Stimulated activated CD8-positive, alpha-beta memory T cell treated with anti-CD3 and anti-CD28 coated beads, Interleukin-12 subunit alpha, Interleukin-12 subunit beta, amount 100 ng/mL, for 1 hour (primary cell): Measurements from ENCODE around the gene NFIC.
"Not testable (repeated sequence)": the region's sequence is repeated elsewhere in the genome, so short reads cannot be mapped to it uniquely, and the experiment has no call there.

Experiments
- DNase-seq: peaks from one replicate; pipeline ENCODE4 v3.0.0-alpha.2; 2020; ENCODE audit warnings: low read depth

Gene NFIC

DNA sequence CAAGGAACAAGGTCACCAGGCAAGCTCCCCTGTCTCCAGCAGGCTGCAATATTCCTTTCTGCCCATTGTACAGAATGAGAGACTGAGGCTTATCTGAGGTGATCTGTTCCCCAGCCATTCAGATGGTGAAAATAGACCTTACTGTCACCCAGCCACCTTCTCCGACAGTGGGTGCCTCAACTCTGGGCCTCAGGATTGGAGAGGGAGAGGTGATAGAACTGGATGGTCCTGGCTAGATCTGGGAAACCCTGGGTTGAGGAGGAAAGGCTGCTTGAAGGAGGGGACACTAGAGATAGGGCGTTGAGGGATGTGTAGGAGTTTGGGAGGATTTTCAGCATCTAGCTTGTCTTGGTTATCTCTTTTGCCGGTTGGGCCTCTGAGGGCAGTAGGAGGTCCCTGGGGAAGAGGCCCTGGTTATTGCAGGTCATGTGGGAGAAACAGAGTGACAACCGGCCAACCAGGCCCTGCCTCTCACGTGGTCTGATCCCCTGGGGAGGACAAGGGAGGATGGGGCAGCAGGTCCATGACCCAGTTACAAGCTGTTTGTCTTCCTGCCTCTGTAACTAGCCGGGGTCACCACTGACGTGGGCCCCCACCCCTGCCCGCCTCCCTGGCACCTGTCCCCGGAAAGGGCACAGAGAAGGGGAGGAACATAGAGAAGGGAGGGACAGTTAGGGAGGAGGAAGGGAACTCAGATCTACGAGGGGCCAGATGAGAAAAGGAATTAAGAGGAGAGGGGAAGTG lies 8.2 kb downstream of the NFIC start:
- DNase-seq = no peak

DNA sequence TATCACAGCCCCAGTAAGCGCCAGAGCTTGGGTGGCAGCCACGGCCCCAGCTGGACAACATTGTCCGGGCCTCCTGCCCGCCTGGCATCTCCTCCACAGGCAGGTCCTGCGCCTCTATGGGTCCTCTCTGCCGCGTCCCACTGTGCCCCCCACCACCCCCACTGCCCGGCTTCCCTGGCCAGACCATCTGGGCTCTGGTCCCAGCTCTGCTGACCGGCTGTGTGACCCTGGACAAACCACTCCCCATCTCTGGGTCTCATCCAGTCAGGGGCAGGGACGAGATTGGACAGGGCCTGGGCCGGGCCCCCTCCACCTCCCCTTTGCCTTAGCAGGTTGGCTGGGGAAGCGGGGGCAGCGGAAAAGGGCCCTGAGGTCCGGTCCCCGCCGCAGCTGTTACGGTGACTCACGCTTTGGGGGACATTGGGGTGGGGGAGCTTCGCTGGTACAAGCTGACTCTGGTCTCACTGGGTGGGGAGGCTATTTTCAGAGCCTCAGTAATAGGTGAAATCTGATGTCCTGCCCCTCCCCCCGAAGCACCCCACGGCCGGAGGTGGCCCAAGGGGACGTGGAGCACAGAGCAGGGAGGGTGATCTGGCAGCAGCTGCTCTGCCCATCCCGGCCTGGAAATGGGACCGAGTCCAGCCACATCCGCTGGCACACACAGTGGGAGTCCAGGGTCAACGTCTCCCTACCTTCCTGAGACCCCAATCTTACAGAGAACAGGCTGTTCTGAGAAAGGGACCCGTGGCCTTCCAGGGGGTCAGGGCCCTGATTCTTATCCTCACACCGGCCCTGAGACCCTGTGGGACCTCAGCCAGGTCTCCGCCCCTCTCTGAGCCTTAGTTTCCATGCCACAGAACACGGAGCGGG lies 9.1 kb downstream of the NFIC start:
- DNase-seq = no peak

DNA sequence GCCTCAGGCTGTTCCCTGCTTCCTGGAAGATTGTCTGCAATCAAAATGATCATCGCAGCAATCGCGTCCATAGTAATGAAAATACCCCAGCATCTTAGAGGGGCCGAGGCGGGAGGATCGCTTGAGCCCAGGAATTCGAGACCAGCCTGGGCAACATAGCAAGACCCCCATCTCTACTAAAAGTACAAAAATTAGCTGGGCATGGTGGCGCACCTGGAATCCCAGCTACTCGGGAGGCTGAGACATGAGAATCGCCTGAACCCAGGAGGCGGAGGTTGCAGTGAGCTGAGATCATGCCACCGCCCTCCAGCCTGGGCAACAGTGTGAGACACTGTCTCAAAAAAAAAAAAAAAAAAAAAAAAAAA lies 9.7 kb downstream of the NFIC start:
- not testable (repeated sequence) for DNase-seq

DNA sequence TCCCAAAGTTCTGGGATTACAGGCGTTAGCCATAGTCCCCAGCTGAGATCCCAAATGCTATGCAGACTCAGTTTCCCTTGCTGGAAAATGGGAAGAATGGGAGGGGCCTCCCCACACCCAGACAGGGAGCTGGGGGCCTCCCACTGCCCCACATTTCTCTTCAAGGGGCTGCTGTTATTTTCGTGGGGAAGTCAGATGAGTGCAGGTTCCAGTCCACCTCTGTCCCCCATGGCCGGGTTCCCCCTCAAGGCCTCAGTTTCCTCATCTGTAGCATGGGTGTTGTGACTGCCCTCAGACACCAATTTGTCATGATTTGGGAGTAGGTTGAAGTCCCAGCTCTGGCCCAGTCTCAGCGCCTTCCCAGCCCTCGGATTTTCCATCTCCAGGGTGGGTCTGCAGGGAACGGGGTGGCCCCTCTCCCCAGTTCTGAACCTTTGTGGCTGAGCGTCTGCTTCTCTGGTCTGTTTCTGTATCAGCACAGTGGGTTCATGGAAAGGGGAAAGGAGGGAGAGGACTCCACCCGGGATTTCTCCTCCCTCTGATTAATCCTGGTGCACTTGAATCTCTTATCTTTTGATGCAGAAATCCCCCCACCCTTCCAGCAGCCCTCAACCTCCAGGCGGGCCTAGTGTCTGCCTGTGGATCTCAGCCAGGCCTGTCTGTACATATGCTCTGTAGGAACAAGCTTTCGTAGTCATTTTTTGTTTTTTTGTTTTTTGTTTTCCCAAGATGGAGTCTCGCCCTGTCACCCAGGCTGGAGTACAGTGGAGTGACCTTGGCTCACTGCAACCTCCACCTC lies 12.2 kb downstream of the NFIC start:
- DNase-seq = no peak

DNA sequence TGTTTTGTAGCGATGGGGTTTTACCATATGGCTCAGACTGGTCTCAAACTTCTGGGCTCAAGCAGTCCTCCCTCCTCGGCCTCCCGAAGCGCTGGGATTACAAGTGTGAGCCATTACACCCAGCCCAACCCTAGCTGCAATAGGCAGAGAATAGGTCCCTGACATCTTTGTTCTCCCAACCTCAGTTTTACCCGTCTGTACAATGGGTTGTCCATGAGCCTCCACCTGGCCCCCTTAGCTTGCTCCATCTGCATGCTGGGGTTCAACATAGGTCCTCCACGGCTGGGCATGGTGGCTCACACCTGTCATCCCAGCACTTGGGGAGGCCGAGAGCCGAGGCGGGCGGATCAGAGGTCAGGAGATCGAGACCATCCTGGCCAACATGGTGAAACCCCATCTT lies 14.4 kb downstream of the NFIC start:
- DNase-seq = no peak

DNA sequence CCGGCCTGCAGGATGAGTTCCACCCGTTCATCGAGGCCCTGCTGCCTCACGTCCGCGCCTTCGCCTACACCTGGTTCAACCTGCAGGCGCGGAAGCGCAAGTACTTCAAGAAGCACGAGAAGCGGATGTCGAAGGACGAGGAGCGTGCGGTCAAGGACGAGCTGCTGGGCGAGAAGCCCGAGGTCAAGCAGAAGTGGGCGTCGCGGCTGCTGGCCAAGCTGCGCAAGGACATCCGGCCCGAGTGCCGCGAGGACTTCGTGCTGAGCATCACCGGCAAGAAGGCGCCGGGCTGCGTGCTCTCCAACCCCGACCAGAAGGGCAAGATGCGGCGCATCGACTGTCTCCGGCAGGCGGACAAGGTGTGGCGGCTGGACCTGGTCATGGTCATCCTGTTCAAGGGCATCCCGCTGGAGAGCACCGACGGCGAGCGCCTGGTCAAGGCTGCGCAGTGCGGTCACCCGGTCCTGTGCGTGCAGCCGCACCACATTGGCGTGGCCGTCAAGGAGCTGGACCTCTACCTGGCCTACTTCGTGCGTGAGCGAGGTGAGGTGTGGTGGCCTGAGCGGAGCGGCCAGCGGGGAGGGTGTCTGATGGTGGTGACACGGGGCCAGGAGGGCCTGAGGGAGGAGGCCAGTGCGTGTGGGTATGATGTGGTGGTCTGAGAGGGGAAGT lies 15.5 kb downstream of the NFIC start:
- DNase-seq = no peak

DNA sequence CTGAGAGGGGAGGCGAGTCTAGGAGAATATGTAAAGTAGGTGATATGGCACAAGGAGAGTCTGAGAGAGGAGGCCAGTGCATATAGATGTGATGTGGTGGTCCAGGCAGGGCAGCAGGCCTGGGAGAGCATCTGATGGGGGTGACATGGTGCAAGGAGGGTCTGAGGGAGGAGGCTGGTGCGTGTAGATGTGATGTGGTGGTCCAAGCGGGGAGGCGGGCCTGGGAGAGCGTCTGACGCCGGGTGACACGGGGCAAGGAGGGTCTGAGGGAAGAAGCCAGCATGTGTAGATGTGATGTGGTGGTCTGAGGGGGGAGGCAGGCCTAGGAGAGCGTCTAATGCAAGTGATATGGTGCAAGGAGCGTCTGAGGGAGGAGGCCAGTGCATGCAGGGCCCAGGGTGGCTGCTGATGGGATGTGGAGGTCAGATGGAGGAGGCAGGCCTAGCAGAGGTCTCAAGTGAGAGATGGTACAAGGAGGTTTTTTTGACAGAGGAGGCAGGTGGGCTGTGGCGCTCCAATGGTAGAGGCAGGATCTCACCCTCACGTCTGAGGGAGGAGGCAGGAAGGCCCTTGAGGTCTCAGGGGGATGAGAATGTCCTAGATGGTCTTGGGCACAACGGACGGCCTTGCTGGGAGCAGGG lies 16.2 kb downstream of the NFIC start:
- DNase-seq = no peak

DNA sequence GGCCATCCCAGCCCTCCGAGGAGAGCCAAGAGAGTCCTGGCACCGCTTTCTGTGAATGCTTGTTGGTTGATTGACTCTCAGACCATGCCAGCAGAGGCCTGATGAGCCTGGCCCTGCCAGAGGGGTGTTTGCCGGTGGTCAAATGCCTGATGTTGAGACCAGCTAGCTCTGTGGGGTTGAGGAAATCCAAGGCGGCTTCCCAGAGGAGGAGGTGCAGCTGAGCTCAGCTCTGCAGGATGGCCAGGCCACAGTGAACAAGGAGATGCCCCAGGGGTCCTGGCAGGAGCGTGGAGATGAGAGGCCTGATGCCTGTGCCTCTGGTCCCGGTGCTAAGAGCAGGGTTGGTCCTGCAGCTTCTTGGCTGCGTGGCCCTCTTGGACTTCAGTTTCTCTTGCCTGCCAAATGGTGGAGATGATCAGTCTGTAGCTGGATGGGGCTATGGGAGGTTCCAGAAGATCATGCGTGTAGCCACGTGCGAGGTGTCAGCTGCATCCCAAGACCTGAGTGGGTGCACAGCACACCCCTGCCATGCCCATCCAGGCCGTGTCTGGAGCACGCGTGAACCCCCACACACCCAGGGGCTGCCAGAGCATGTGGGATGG lies 16.8 kb downstream of the NFIC start:
- no peak for DNase-seq

DNA sequence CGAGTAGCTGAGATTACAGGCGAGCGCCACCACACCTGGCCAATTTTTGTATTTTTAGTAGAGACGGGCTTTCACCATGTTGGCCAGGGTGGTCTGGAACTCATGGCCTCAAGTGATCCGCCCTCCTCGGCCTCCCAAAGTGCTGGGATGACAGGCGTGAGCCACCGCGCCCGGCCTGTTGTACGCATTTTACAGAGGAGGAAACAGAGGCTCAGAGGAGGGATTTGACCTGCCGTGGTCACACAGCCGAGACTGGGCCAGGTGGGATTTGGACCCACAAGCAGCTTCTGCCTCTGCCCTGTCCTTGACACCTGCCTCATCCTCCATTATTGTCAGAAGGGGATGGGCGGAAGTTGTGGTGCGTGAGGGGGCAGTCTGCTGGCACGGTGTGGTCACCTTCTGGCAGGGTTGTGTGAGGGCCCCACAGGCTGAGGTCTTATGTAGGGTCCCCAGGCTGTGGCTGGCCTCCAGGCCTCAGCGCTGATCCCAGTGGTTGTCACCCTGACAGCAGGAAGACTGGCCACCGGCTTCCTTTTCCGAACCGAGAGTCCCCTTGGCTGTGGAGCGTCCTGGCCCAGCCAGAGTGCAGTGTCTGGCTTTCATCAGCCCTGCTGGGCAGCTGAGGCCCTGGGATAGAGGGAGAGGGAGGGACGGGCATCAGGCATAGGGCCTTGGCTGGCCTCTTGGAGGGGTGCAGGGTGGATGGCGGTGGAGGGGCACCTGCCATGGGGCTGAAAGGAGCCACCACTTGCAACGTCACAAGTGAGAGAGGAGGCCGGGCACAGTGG lies 20.3 kb downstream of the NFIC start:
- no peak for DNase-seq

DNA sequence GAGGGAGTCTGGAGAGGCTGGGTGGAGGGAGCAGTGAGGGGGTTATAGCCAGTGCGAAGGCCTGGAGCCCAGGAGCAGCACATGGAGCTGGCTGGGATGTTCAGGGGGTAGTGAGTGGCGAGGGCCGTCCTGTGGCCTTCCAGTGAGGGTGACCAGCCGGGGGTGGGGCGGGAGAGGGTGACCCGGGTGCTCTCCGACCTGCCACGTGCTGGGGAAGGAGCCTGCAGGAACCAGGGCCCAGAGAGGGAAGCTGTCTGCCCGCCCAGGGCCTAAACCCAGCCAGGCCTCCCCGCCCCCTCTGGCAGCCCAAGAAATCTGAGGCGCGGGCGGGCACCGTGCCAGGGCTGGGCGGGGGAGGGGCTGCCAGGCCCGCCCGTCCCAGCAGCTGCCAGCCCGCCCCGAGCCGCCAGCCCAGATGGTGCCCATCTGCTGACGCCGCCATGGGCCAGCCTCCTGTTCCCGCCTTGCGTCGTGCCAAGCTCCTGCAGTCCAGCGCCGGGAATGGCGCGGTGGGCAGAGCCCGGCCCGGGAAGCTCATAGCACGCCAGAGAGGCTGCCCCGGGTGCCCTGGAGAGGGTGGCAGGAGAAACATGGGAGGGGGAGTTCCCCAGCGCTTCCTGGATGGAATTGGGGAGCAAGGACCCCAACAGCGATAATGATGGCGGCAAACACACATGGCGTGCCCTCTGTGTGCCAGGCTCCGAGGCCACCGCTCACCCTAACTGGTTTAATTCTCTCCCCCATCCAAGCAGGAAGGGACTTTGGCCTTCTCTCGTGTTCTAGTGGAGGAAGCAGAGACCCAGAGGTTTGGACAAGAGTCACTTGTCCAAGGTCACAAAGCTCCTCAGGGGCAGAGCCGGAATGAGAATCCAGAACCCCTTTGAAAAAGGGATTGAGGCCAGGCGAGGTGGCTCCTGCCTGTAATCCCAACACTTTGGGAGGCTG lies 21.5 kb downstream of the NFIC start:
- no peak for DNase-seq

DNA sequence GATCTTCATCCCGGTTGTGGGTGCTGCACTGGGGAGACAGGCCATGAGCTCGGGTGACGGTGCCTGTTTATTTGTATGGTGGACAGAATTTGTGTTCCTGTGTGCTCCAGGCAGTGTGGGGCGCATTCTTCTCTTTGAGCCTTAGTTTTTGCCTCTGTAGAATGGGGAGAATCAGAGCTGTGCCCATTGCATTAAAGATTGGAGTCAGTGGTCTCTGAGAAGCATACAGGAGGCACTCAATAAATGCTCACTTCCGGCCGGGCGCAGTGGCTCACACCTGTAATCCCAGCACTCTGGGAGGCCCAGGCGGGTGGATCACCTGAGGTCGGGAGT lies 23.0 kb downstream of the NFIC start:
- no peak for DNase-seq

DNA sequence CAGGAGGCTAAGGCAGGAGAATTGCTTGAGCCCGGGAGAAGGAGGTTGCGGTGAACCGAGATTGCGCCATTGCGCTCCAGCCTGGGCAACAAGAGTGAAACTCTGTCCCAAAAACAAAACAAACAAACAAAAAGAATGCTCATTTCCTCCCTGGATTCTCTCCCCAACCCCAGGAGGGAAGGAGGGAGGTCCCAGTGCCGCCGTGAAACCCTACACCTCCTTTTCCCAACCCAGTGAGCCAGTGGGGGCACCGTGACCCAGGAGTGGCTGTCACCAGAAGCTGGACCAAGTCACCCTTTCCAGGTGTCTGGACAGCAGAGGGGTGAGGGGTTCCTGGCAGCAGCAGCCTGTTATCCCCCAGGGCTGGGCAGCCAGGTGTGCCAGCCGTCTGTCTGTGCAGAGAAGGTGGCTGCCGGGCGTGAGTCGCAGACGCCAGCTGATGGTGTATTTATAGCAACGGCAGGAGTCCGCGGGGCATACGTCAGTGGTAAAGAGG lies 23.5 kb downstream of the NFIC start:
- DNase-seq = no peak

DNA sequence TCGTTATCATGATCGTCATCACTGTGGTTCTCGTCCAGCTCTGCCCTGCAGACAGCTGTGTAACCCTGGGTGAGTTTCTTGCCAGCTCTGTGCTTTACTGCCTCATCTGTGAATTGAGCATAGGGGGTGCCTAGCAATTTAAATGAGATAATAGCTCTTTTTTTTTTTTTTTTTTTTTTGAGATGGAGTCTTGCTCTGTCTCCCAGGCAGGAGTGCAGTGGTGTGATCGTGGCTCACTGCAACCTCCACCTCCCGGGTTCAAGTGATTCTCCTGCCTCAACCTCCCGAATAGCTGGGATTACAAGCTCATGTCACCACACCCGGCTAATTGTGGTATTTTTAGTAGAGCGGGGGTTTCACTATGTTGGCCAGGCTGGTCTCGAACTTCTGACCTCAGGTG lies 25.5 kb downstream of the NFIC start:
- not testable (repeated sequence) for DNase-seq

DNA sequence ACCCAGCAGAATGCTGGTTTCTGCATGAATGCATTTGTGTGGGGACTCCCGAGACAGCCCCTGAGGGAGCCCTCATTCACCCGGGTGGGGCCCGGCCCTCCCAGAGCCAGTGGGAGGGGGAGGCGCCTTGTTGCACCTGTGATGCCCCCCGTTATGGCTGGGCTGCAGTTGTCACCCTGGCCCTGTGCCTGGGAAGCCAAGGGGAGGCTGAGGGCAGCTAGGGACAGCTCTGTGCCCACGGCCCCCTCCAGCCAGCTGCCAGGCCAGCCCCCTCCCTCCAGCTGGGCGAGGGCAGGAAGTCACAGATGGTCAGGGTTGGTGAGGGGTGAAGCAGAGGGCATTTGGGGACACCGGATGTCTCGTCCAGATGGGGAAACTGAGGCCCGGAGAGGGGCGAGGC lies 26.1 kb downstream of the NFIC start:
- no peak for DNase-seq

DNA sequence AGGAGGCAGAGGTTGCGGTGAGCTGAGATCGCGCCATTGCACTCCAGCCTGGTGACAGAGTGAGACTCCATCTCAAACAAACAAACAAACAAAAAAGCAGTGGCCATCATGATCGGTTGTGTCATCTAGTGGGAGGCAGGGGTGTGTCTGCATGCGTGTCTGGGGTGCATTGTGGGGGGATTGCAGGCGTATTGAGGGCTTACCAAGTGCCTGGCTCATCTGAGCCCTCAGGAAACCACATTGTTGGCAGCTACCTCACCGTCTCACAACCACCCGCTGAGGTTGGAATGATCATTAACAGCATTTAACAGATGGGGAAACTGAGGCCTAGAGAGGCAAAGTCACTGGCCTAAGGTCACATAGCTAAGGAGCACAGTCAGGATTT lies 30.5 kb downstream of the NFIC start:
- DNase-seq = no peak

DNA sequence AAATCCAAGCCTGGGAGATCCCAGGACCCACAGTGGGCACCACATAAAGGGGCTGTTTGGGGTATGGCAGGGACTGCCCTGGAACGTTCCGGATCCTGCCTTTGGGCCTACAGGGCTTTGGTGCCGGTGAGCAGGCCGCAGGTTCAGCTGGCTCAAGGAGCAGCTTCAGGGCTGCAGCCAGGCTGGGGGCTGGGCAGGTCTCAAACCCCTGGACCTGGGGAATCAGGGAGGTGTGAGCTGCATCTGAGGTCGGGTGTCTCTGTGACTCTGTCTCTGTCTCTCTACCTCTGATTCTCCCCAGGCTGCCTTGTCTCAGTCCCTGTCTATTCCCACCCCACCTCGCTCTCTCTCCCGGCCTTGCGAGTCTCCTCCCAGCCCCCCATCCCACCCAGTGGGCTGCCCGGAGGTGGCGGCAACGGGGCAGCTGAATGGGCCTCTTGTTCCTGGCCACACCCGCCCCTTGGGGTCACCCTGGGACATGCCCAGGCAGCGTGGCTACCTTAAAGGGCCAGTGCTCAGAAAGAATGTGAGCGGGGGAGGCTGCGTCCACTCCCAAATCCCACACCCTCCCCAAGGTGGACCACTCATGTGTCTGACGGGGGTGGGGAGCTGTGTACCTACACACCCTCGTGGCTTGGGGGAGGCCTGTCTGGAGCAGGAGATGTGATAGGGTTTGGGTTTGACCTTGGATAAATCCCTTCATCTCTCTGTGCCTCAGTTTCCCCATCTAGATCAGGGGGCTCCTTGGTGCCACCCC lies 31.1 kb downstream of the NFIC start:
- no peak for DNase-seq

DNA sequence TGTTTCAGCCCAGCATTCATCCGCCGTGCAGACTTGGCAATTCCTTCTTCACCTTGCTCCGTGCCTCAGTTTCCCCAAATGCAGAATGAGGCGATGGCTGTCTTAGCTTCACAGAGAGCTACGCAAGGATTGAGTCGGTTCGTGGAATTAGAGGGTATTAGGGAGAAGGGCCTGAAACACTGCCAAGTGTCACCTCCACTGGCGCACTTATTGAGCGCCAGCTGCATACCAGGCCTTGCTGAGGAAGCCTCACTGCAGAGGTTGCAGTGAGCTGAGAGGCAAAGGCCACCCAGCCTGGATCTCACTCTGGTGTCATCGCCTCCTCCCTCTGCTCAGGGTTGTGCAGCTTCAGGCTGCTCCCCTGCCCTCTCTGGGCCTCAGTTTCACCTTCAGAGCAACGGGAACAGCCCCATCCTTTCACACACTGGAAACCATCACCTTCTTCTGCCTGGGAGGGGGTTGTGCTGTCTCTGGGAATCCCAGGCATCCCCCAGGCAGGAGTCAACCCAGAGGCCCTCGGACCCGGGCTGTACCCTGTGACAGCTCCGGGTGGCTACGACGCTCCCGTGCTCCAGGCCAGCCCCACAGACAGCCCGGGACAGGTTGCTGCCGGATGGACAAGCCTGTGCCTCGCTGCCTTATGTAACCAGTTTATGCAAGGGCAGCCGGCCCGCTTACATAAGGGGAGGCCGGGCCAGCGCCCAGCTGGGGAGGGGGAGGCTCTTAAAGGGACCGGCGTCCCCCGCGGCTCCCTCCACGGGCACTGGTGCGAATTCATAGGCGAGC lies 31.9 kb downstream of the NFIC start:
- DNase-seq = no peak

DNA sequence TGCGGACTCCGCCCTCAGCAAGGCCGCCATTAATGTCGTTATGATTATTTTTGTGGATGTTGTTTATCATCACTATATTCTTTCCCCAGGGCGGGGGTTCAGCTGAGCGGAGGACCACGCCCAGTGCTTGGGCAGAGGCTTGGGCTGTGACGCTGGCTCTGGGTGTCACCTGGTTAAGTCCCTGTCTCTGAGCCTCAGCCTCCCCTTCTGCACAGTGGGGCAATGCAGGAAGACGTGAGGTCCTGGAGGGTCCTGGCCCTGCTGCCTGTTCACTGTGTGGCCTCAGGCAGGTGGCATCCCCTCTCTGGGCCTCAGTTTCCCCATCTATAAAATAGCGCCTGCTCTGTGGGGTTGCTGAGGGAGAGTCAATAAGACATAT lies 32.5 kb downstream of the NFIC start:
- DNase-seq = no peak
